HCT116 (cell line): ENCODE measurements around the gene FBXO17. TPM values are rescaled to one million over a fixed set of nuclear protein-coding genes. Genes with fewer than 3 reads are reported as not detected.

Experiments
- ATAC-seq: fragments of 200-7000 bp; cut with Tn5 transposase; 2 replicates; pipeline ENCODE4 v1.9.1; 2020; ENCODE audit warnings: mild to moderate bottlenecking, moderate library complexity
- BruUV-seq: library from RNA; stranded (reverse); fragments of 400-500 nt; replicated peaks from 2 replicates; lab custom pipeline; 2021; lab: Mats Ljungman, UMichigan
- CTCF ChIA-PET: fragments of 300-600 bp; sonication (Branson Sonifier 250); formaldehyde crosslinking; loops from one replicate; lab custom pipeline; 2021; ENCODE audit warnings: antibody characterized with exemption; lab: Charles Lee
- POLR2A ChIA-PET: fragments of 300-600, 350-600 bp; sonication (Branson Sonifier 250); formaldehyde crosslinking; loops from one replicate; lab custom pipeline; 2021; ENCODE audit warnings: antibody characterized with exemption; lab: Charles Lee
- RAD21 ChIA-PET, 2 experiments: fragments of 300-600 bp; sonication (Branson Sonifier 250); formaldehyde crosslinking; loops; one replicate each; lab custom pipeline; 2023; ENCODE audit warnings: low total read pairs in 2 of 2; ENCODE audit not compliant: uncharacterized antibody in 2 of 2, unreplicated experiment in 2 of 2, low non-redundant PET in 1 of 2; lab: Charles Lee
- DNase-seq: peaks from one replicate; pipeline ENCODE4 v3.0.0-alpha.2; 2010; ENCODE audit warnings: low read depth, low spot score
- H2AFZ ChIP-seq: fragments of 200-600 bp; shearing (Covaris generic), sonication (generic); 2 replicates; pipeline ENCODE4 v1.6.1; 2017; ENCODE audit warnings: low read depth, mixed run types, mixed read lengths, antibody characterized with exemption, low read length; ENCODE audit not compliant: poor library complexity, severe bottlenecking
- H3K27ac ChIP-seq: 2 replicates; pipeline ENCODE4 v1.5.1; 2012; ENCODE audit warnings: low read depth, low read length
- H3K27me3 ChIP-seq: fragments of 200-600 bp; sonication (generic); 2 replicates; pipeline ENCODE4 v1.6.1; 2016; ENCODE audit warnings: mixed run types, low read length, mixed read lengths; ENCODE audit not compliant: insufficient read depth
- H3K36me3 ChIP-seq, 2 experiments: fragments of 200-500 bp in 1 of 2; fragments of 200-600 bp in 1 of 2; sonication (Bioruptor generic) in 1 of 2; sonication (generic) in 1 of 2; 2 replicates each; pipeline versions ENCODE4 v1.5.1 to v1.6.1; 2014 to 2016; ENCODE audit warnings: low read length in 2 of 2, inconsistent platforms in 1 of 2, mixed read lengths in 1 of 2, mixed run types in 1 of 2; ENCODE audit not compliant: insufficient read depth in 2 of 2, control insufficient read depth in 1 of 2
- H3K4me1 ChIP-seq, 2 experiments: fragments of 200-600 bp in 1 of 2; sonication (generic) in 1 of 2; 2 replicates each; pipeline versions ENCODE4 v1.5.1 to v1.6.1; 2012 to 2017; ENCODE audit warnings: low read length in 2 of 2, inconsistent platforms in 1 of 2, mild to moderate bottlenecking in 1 of 2, mixed read lengths in 1 of 2, mixed run types in 1 of 2, moderate library complexity in 1 of 2; ENCODE audit not compliant: insufficient read depth in 2 of 2, control insufficient read depth in 1 of 2
- H3K4me2 ChIP-seq: fragments of 200-600 bp; sonication (generic); 2 replicates; pipeline ENCODE4 v1.6.1; 2017; ENCODE audit warnings: mixed run types, low read length, mixed read lengths
- H3K4me3 ChIP-seq, 2 experiments: fragments of 200-600 bp in 1 of 2; sonication (generic) in 1 of 2; replicated peaks in 1 of 2; 2 replicates each; pipeline ENCODE4 v1.5.1; 2011 to 2016; ENCODE audit warnings: low read length in 2 of 2, control low read depth in 1 of 2, low read depth in 1 of 2, mild to moderate bottlenecking in 1 of 2, mixed read lengths in 1 of 2, mixed run types in 1 of 2
- H3K79me2 ChIP-seq: fragments of 200-600 bp; sonication (generic); 2 replicates; pipeline ENCODE4 v1.6.1; 2017; ENCODE audit warnings: mild to moderate bottlenecking, mixed run types, low read length, moderate library complexity, mixed read lengths; ENCODE audit not compliant: insufficient read depth
- H3K9ac ChIP-seq: fragments of 200-600 bp; sonication (generic); 2 replicates; pipeline ENCODE4 v1.6.1; 2016; ENCODE audit warnings: low read length, mixed read lengths
- H3K9me2 ChIP-seq: fragments of 200-600 bp; sonication (generic), shearing (Covaris generic); 2 replicates; pipeline ENCODE4 v1.6.1; 2017; ENCODE audit warnings: mixed run types, mild to moderate bottlenecking, moderate library complexity; ENCODE audit not compliant: insufficient read depth
- H3K9me3 ChIP-seq, 2 experiments: fragments of 200-500 bp in 1 of 2; fragments of 200-600 bp in 1 of 2; sonication (Bioruptor generic) in 1 of 2; sonication (generic) in 1 of 2; 2 replicates each; pipeline ENCODE4 v1.6.1; 2014 to 2017; ENCODE audit warnings: low read length in 2 of 2, mixed read lengths in 2 of 2, inconsistent platforms in 1 of 2, low read depth in 1 of 2, mild to moderate bottlenecking in 1 of 2, mixed run types in 1 of 2, moderate library complexity in 1 of 2; ENCODE audit not compliant: control insufficient read depth in 1 of 2, insufficient read depth in 1 of 2
- H4K20me1 ChIP-seq: fragments of 200-600 bp; sonication (generic), shearing (Covaris generic); 2 replicates; pipeline ENCODE4 v1.6.1; 2017; ENCODE audit warnings: mixed run types, mild to moderate bottlenecking, moderate library complexity; ENCODE audit not compliant: insufficient read depth
- EZH2 ChIP-seq: fragments of 200-600 bp; sonication (generic); IDR thresholded peaks from 2 replicates; pipeline ENCODE4 v1.6.1; 2017; ENCODE audit warnings: antibody characterized with exemption, mixed run types
- JUND ChIP-seq: IDR thresholded peaks from 2 replicates; pipeline ENCODE4 v1.6.1; 2012
- POLR2A ChIP-seq: IDR thresholded peaks from 2 replicates; pipeline ENCODE4 v1.7.0; 2011; ENCODE audit warnings: borderline replicate concordance; ENCODE audit not compliant: insufficient read depth, insufficient read length; ENCODE audit errors: extremely low read depth
- POLR2AphosphoS5 ChIP-seq: IDR thresholded peaks from 2 replicates; pipeline ENCODE4 v1.6.1; 2011; ENCODE audit warnings: mild to moderate bottlenecking, low read depth, low read length, moderate library complexity
- SIN3A ChIP-seq: IDR thresholded peaks from 2 replicates; pipeline ENCODE4 v1.6.1; 2012; ENCODE audit warnings: low read depth
- SP1 ChIP-seq: IDR thresholded peaks from 2 replicates; pipeline ENCODE4 v1.6.1; 2012; ENCODE audit warnings: low read depth
- SRF ChIP-seq: IDR thresholded peaks from 2 replicates; pipeline ENCODE4 v1.6.1; 2012; ENCODE audit warnings: low read depth
- TCF7L2 ChIP-seq: IDR thresholded peaks from 2 replicates; pipeline ENCODE4 v1.7.0; 2011; ENCODE audit warnings: borderline replicate concordance, inconsistent platforms; ENCODE audit not compliant: insufficient read depth, insufficient read length; ENCODE audit errors: extremely low read depth
- ZFX ChIP-seq: fragments of 450-650 bp; IDR thresholded peaks from 2 replicates; pipeline ENCODE4 v1.6.1; 2017
- ZNF274 ChIP-seq: fragments of 200-500 bp; sonication (Bioruptor generic); IDR thresholded peaks from 2 replicates; pipeline ENCODE4 v1.6.1; 2014; ENCODE audit warnings: mild to moderate bottlenecking, low read depth, low read length, inconsistent platforms
- intact Hi-C: fragments of 100-400 bp; cut with micrococcal nuclease; formaldehyde crosslinking; loops from 2 replicates; pipeline ENCODE4 v1.10.0; 2022
- total RNA-seq: library from RNA; stranded (reverse); gene quantifications from one replicate; pipeline ENCODE4 v1.2.1, GENCODE V29; 2021; ENCODE audit not compliant: unreplicated experiment
- TF ChIP-seq, protein P1 (sequence below): IDR thresholded peaks from 2 replicates; pipeline ENCODE4 v1.6.1; 2011; ENCODE audit warnings: mild to moderate bottlenecking, low read length, moderate library complexity; ENCODE audit not compliant: insufficient replicate concordance; ENCODE audit errors: extremely low read depth
- TF ChIP-seq, protein P2 (sequence below): IDR thresholded peaks from 2 replicates; pipeline ENCODE4 v1.6.1; 2012

FBXO17 gene
- total RNA-seq, 1 experiment from 2014 or later = 18.5 TPM

DNA sequence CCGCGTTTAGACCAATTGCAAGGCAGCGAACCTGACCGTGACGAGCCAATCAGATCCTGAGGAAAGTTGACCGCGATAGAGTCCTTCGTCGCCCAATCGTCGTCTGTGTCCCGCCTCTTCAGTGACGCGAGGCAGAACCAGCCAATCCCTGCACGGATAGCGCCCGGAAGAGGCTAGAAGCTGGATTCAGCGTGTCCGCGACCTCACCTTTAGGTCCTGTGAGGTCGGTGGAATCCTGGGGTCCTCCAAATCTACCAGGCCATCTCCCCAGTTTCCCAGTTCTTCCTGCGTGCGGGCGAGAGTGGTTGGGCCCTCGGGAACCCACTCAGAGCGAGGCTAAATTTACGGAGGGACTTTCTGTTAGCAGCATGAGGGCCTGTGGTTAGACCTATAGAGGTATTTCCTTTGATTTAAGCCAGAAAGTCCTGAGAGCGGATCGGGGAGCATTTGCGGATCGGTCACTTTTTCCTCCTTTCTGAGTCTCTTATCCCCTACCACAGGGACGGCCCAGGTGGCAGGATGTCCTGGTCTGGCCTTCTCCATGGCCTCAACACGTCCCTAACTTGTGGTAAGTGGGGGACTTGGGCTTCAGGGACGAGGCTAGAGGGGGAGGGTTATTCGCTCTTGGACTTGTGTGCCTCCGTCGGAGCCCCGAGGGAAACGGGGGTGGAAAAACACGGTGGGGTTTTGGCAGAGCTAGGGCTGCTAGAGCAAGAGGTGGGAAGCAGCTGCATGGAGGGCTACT lies 44.6 kb downstream of the FBXO17 start, which contains the start of gene MRPS12:
MRPS12 (plus strand) TSS at position 169 of the 745 bp plus-strand sequence; CDS start at position 520, 351 bp downstream.
- TSS peak; percentile 83 for BruUV-seq
- peak within 1 kb of the TSS; percentile 95 for H3K4me2 ChIP-seq

More for the DNA sequence above, 44.6 kb downstream of the FBXO17 start, which contains the start of gene MRPS12:
- intact Hi-C loops = loop anchor here (1.0 to 10.0 kb wide), 7 partner anchors 80 to 528 kb away; partner anchors contain the start of gene FAM98C
- Histone ChIP-seq H4K20me1 (no peaks in the 10 kb centered on the region), H3K4me1 (peaks cover 11 to 20% of the 10 kb centered on the region in 2 experiments; a peak in 3 of 4 replicates), H3K9ac (peak within 1 kb of the TSS; percentile 99), H3K9me3 (peaks cover 0 to 9% of the 10 kb centered on the region in 2 experiments; a peak in 1 of 4 replicates), H3K4me3 (peak within 1 kb of the TSS; percentile 98 to 100), H3K36me3 (peaks cover 7 to 25% of the 10 kb centered on the region in 2 experiments), H3K27ac (peak within 1 kb of the TSS; percentile 82), H3K27me3 (no peaks in the 10 kb centered on the region), H3K9me2 (no peaks in the 10 kb centered on the region), H3K79me2 (peaks cover 56% of the 10 kb centered on the region), H2AFZ (peak within 1 kb of the TSS; percentile 67)
- peak; percentile 99 for DNase-seq
- RAD21 ChIA-PET = interaction anchor here (0.6 to 0.7 kb wide), 3 partner anchors 31 to 194 kb away, joined by 3 to 5 read pairs (median 3); no protein-coding TSS in a partner anchor
- POLR2A ChIA-PET = interaction anchor here (0.7 to 2.0 kb wide), 11 partner anchors 9 to 528 kb away, joined by 3 to 10 read pairs (median 4); partner anchors contain the start of genes FAM98C, NFKBIB and SIRT2
- TF ChIP-seq ZFX (peak; percentile 73; the same call in 1 of the 2 replicates), POLR2AphosphoS5 (peak; percentile 91), ZNF274 (no peak), SRF (no peak), SIN3A (no peak; the same call in 1 of the 2 replicates), EZH2 (no peak), JUND (no peak), SP1 (peak; percentile 94), TCF7L2 (no peak), POLR2A (peak; percentile 77)
- TF ChIP-seq, protein P1, sequence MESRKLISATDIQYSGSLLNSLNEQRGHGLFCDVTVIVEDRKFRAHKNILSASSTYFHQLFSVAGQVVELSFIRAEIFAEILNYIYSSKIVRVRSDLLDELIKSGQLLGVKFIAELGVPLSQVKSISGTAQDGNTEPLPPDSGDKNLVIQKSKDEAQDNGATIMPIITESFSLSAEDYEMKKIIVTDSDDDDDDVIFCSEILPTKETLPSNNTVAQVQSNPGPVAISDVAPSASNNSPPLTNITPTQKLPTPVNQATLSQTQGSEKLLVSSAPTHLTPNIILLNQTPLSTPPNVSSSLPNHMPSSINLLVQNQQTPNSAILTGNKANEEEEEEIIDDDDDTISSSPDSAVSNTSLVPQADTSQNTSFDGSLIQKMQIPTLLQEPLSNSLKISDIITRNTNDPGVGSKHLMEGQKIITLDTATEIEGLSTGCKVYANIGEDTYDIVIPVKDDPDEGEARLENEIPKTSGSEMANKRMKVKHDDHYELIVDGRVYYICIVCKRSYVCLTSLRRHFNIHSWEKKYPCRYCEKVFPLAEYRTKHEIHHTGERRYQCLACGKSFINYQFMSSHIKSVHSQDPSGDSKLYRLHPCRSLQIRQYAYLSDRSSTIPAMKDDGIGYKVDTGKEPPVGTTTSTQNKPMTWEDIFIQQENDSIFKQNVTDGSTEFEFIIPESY = no peak
- TF ChIP-seq, protein P2, sequence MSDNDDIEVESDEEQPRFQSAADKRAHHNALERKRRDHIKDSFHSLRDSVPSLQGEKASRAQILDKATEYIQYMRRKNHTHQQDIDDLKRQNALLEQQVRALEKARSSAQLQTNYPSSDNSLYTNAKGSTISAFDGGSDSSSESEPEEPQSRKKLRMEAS = peak; percentile 83
- CTCF ChIA-PET = interaction anchor here (0.7 to 2.1 kb wide), 39 partner anchors 8 to 697 kb away, joined by 3 to 32 read pairs (median 4); partner anchors contain the start of genes FAM98C, GGN, NFKBIB and PSMD8
- peak; percentile 96 for ATAC-seq
